Neutrophil (primary cell): Measurements from ENCODE around the gene GLI1.

Experiments
- H3K27ac ChIP-seq: fragments of 200-600 bp; sonication (generic); 2 replicates; pipeline ENCODE4 v1.5.1; 2016; ENCODE audit warnings: mild to moderate bottlenecking, moderate library complexity
- H3K27me3 ChIP-seq: fragments of 200-600 bp; sonication (generic); 2 replicates; pipeline ENCODE4 v1.6.0; 2016; ENCODE audit warnings: mild to moderate bottlenecking
- H3K36me3 ChIP-seq: fragments of 200-600 bp; sonication (generic); 2 replicates; pipeline ENCODE4 v1.5.1; 2017
- H3K4me1 ChIP-seq, 2 experiments: fragments of 200-600 bp in 1 of 2; sonication (generic) in 1 of 2; 1 replicate in 1 of 2; 2 replicates in 1 of 2; pipeline versions ENCODE4 v1.5.1 to v1.6.1; 2013 to 2016; ENCODE audit warnings: low read depth in 1 of 2, low read length in 1 of 2, mild to moderate bottlenecking in 1 of 2, moderate library complexity in 1 of 2; ENCODE audit not compliant: control insufficient read depth in 1 of 2, insufficient read depth in 1 of 2
- H3K4me3 ChIP-seq, 2 experiments: fragments of 200-600 bp in 1 of 2; sonication (generic) in 1 of 2; 1 replicate in 1 of 2; 2 replicates in 1 of 2; pipeline ENCODE4 v1.5.1; 2013 to 2016; ENCODE audit warnings: low read depth in 1 of 2, low read length in 1 of 2, mild to moderate bottlenecking in 1 of 2, moderate library complexity in 1 of 2
- H3K9me3 ChIP-seq: fragments of 200-600 bp; sonication (generic); 2 replicates; pipeline ENCODE4 v1.5.1; 2016
- TF ChIP-seq, protein P1 (sequence below): fragments of 200-600 bp; sonication (generic); IDR thresholded peaks from 2 replicates; pipeline ENCODE4 v1.5.1; 2016; ENCODE audit warnings: antibody characterized with exemption

The GLI1 gene

DNA sequence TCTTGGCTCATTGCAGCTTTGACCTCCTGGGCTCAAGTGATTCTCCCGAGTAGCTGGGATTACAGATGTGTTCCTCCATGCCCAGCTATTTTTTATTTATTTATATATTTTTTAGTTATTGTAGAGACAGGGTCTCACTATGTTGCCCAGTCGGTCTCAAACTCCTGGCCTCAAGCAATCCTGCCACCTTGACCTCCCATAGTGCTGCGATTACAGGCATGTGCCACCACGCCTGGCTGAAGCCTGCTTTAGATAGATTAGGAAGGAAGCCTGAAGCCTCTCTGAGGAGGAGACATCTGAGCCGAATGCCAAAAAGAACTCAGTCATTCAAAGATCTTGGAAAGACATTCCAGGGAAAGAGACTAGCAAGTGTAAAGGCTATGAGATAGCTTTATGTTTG lies 14.8 kb upstream of the GLI1 start:
- H3K27me3 ChIP-seq = no peaks in the 10 kb centered on the region
- no peak overlapping the region for H3K4me3 ChIP-seq
- H3K36me3 ChIP-seq = no peaks in the 10 kb centered on the region
- peaks cover 13 to 17% of the 10 kb centered on the region in 2 experiments for H3K4me1 ChIP-seq
- no peak overlapping the region for H3K27ac ChIP-seq
- no peaks in the 10 kb centered on the region for H3K9me3 ChIP-seq
- TF ChIP-seq, protein P1, sequence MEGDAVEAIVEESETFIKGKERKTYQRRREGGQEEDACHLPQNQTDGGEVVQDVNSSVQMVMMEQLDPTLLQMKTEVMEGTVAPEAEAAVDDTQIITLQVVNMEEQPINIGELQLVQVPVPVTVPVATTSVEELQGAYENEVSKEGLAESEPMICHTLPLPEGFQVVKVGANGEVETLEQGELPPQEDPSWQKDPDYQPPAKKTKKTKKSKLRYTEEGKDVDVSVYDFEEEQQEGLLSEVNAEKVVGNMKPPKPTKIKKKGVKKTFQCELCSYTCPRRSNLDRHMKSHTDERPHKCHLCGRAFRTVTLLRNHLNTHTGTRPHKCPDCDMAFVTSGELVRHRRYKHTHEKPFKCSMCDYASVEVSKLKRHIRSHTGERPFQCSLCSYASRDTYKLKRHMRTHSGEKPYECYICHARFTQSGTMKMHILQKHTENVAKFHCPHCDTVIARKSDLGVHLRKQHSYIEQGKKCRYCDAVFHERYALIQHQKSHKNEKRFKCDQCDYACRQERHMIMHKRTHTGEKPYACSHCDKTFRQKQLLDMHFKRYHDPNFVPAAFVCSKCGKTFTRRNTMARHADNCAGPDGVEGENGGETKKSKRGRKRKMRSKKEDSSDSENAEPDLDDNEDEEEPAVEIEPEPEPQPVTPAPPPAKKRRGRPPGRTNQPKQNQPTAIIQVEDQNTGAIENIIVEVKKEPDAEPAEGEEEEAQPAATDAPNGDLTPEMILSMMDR = no peak

DNA sequence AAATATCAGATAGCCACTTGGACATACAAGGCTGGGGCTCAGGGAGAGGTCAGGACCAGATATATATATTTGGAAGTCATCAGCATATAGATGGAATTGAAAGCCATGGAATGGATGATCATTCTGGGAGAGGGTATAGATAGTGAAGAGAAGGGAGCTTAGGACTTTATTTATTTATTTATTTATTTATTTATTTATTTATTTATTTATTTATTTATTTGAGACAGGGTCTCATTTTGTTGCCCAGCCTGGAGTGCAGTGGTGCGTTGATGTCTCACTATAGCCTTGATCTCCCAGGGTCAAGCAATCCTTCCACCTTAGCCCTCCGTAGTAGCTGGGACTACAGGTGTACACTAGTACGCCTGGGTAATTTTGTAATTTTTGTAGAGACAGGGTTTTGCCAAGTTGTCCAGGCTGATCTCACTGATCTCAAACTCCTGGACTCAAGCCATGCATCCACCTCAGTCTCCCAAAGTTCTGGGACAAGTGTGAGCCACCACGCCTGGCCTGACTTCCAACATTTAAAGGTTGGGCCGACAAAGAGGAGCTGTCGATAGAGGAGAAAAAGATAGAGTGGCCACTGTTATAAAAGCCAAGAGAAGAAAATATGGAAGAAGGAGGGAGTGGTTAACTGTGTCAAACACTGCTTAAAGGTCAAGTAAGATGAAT lies 13.2 kb upstream of the GLI1 start:
- Histone ChIP-seq H3K9me3 (no peaks in the 10 kb centered on the region), H3K4me1 (peaks cover 0 to 4% of the 10 kb centered on the region in 2 experiments), H3K27me3 (no peaks in the 10 kb centered on the region), H3K36me3 (no peaks in the 10 kb centered on the region), H3K27ac (no peak overlapping the region), H3K4me3 (no peak overlapping the region)
- TF ChIP-seq, protein P1 = no peak

DNA sequence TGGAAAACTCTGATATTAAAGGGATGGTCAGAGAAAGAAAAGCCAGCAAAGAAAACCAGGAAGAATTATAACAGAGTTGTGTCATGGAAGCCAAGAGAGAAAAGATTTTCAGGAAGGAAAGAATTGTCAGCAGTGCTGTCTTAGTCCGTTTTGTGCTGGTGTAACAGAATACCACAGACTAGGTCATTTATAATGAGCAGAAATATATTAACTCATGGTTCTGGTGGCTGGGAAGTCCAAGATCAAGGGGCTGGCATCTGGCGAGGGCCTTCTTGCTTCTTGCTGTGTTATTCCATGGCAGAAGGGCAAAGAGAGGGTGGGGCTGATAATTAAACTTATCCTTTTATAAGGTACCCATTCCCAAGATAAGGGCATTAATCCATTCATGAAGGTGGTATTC lies 10.9 kb upstream of the GLI1 start:
- H3K4me3 ChIP-seq = no peak overlapping the region
- TF ChIP-seq, protein P1 = no peak

DNA sequence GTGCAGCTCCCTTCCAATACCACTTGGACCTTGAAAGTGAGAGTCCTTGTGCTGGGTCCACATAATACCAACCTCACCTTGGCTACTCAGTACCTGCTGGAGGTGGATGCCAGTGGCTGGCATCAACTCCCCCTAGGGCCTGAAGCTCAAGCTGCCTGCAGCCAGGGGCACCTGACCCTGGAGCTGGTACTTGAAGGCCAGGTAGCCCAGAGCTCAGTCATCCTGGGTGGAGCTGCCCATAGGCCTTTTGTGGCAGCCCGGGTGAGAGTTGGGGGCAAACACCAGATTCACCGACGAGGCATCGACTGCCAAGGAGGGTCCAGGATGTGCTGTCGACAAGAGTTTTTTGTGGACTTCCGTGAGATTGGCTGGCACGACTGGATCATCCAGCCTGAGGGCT lies 10.2 kb upstream of the GLI1 start:
- Histone ChIP-seq H3K27ac (no peak overlapping the region), H3K27me3 (no peaks in the 10 kb centered on the region), H3K4me1 (peaks cover 0 to 9% of the 10 kb centered on the region in 2 experiments), H3K36me3 (no peaks in the 10 kb centered on the region), H3K4me3 (no peak overlapping the region), H3K9me3 (no peaks in the 10 kb centered on the region)
- TF ChIP-seq, protein P1 = no peak

More for the DNA sequence above, 10.9 kb upstream of the GLI1 start:
- Histone ChIP-seq H3K27ac (no peak overlapping the region), H3K9me3 (no peaks in the 10 kb centered on the region), H3K27me3 (no peaks in the 10 kb centered on the region), H3K4me1 (peaks cover 0 to 9% of the 10 kb centered on the region in 2 experiments), H3K36me3 (no peaks in the 10 kb centered on the region)

DNA sequence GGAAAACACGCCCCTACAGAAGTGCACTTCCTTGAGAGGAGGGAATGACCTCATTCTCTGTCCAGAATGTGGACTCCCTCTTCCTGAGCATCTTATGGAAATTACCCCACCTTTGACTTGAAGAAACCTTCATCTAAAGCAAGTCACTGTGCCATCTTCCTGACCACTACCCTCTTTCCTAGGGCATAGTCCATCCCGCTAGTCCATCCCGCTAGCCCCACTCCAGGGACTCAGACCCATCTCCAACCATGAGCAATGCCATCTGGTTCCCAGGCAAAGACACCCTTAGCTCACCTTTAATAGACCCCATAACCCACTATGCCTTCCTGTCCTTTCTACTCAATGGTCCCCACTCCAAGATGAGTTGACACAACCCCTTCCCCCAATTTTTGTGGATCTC lies 9.5 kb upstream of the GLI1 start:
- no peaks in the 10 kb centered on the region for H3K27me3 ChIP-seq
- TF ChIP-seq, protein P1 = no peak
- H3K4me1 ChIP-seq = peaks cover 4 to 9% of the 10 kb centered on the region in 2 experiments
- H3K27ac ChIP-seq = no peak overlapping the region
- H3K9me3 ChIP-seq = no peaks in the 10 kb centered on the region
- no peaks in the 10 kb centered on the region for H3K36me3 ChIP-seq
- no peak overlapping the region for H3K4me3 ChIP-seq
